ENCODE results near the gene DSCAM. TPM values are rescaled to one million over a fixed set of nuclear protein-coding genes. Genes with fewer than 3 reads are reported as not detected.

Gene DSCAM
- total and polyA plus RNA-seq, 12 donors: under 0.01 to 0.11 (median 0.07) TPM; not detected in 5

DNA sequence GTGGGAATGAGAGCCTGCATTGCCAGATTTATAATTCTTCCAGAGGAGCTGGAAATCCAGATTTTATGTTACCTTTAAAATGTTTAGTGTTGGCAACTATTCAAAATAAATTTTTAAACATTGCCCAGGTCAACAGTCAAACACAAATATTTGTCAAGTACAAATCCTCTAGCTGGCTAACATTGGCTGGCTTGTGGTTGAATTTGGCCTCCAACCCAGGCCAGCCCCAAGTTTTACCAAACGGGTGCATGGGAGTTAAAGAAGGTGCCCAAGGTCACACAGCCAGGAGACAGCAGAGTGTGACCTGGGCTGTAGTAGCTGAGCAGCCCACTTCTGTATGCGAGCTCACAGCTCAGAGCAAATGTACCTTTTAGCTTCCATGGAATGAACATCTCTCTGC, 240.6 kb downstream of the DSCAM start:
- Histone ChIP-seq H3K36me3 (replicated peaks in 1 of 2) (no peaks in the 10 kb centered on the region), H3K4me3 (no peak overlapping the region), H3K4me1 (replicated peaks in 1 of 2) (no peaks in the 10 kb centered on the region), H3K27ac (no peak overlapping the region), H3K27me3 (no peaks in the 10 kb centered on the region), H3K9me3 (replicated peaks in 1 of 3) (no peaks in the 10 kb centered on the region)
- WGBS, 4 donors: 60 to 78% (median 68%) methylated on average over 2 of the region's 2 CpGs
- no peak for TF ChIP-seq POLR2A (IDR thresholded peaks at IDR 0.05)
- TF ChIP-seq, protein P1, sequence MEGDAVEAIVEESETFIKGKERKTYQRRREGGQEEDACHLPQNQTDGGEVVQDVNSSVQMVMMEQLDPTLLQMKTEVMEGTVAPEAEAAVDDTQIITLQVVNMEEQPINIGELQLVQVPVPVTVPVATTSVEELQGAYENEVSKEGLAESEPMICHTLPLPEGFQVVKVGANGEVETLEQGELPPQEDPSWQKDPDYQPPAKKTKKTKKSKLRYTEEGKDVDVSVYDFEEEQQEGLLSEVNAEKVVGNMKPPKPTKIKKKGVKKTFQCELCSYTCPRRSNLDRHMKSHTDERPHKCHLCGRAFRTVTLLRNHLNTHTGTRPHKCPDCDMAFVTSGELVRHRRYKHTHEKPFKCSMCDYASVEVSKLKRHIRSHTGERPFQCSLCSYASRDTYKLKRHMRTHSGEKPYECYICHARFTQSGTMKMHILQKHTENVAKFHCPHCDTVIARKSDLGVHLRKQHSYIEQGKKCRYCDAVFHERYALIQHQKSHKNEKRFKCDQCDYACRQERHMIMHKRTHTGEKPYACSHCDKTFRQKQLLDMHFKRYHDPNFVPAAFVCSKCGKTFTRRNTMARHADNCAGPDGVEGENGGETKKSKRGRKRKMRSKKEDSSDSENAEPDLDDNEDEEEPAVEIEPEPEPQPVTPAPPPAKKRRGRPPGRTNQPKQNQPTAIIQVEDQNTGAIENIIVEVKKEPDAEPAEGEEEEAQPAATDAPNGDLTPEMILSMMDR (IDR thresholded peaks at IDR 0.05): no peak
- intact Hi-C loops (cut with DNase I): no loop called here
- DNase-seq: no peak

DNA sequence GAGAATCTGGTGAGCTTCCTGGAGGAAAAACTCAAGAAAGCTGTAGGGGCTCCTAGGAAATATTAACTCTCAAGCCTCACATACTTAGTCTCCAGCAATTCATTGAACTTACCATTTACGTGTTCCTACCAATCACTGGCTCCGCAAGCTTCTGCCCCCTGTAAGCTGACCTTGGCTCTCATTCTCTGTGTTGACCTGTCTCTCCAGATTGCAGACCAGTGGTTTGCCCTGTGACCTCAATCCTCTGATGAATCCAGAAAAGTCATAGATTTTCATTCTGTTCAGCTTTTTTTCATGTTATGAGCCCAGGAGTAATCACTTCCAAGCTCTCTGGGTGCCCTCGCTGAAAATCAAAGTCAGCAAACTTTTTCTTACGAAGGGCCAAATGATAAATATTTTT, 241.9 kb downstream of the DSCAM start:
- WGBS, 4 donors: 88 to 90% (median 90%) methylated on average over 4 of the region's 4 CpGs
- Histone ChIP-seq H3K27ac (no peak overlapping the region), H3K36me3 (replicated peaks in 1 of 2) (no peaks in the 10 kb centered on the region), H3K4me3 (no peak overlapping the region), H3K27me3 (no peaks in the 10 kb centered on the region), H3K4me1 (replicated peaks in 1 of 2) (no peaks in the 10 kb centered on the region), H3K9me3 (replicated peaks in 1 of 3) (no peaks in the 10 kb centered on the region)
- no peak for TF ChIP-seq POLR2A (IDR thresholded peaks at IDR 0.05)
- TF ChIP-seq, protein P1 (IDR thresholded peaks at IDR 0.05): no peak
- no peak for DNase-seq
- intact Hi-C loops (cut with DNase I): no loop called here

DNA sequence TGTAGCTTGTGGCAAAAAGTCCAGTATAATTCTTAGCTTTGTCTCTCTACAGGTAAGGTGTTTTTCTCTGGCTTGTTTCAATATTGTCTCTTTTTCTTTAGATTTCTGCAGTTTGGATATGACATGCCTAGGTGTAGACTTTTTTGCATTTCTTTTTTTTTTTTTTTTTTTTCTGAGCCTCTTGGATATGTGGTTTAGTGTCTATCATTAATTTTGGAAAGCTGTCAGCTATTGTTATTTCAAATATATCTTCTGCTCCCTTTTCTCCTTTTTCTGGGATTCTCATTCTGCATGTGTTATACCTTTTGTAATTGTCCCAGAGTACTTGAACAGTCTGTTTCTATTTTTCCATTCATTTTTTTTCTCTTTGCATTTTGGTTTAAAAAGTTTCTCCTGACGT, 243.2 kb downstream of the DSCAM start:
- TF ChIP-seq, protein P1 (IDR thresholded peaks at IDR 0.05): no peak
- TF ChIP-seq POLR2A (IDR thresholded peaks at IDR 0.05): no peak
- DNase-seq: no peak
- no peaks in the 10 kb centered on the region for H3K36me3 ChIP-seq (replicated peaks in 1 of 2)
- no peaks in the 10 kb centered on the region for H3K27me3 ChIP-seq
- intact Hi-C loops (cut with DNase I): no loop called here
- H3K4me1 ChIP-seq (replicated peaks in 1 of 2): no peaks in the 10 kb centered on the region
- no peak overlapping the region for H3K27ac ChIP-seq
- H3K9me3 ChIP-seq (replicated peaks in 1 of 3): no peaks in the 10 kb centered on the region
- no peak overlapping the region for H3K4me3 ChIP-seq
- 32 to 77% (median 72%) methylated on average over 1 of the region's 1 CpG for WGBS, 4 donors

DNA sequence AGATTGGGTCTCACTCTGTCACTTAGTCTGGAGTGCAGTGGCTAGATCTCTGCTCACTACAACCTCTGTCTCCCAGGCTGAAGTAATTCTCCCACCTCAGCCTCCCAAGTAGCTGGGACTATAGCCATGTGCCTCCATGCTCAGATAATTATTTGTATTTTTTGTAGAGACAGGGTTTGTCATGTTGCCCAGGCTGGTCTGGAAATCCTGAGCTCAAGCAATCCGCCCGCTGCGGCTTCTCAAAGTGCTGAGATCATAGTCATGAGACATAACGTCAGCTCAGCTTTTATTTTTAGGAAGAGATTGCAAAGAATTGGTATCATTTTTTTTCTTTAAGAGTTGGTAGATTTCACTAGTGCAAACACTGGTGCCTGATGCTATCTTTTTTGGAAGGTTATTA, 244.9 kb downstream of the DSCAM start:
- Histone ChIP-seq H3K27me3 (no peaks in the 10 kb centered on the region), H3K27ac (no peak overlapping the region), H3K4me3 (no peak overlapping the region), H3K9me3 (replicated peaks in 1 of 3) (no peaks in the 10 kb centered on the region), H3K36me3 (replicated peaks in 1 of 2) (no peaks in the 10 kb centered on the region), H3K4me1 (replicated peaks in 1 of 2) (no peaks in the 10 kb centered on the region)
- peak in 2 of 7 donors; percentile 19 to 30 for DNase-seq
- 77 to 85% (median 82%) methylated on average over 4 of the region's 4 CpGs for WGBS, 4 donors
- intact Hi-C loops (cut with DNase I): no loop called here
- no peak for TF ChIP-seq POLR2A (IDR thresholded peaks at IDR 0.05)
- TF ChIP-seq, protein P1 (IDR thresholded peaks at IDR 0.05): no peak
